MM.1S (cell line): ENCODE results near the gene PNPT1.

Experiments used
- EZH2 ChIP-seq: fragments of 300-600 bp; sonication (generic); optimal IDR thresholded peaks from 2 replicates; pipeline ENCODE3; 2017; ENCODE audit warnings: low read depth, mild to moderate bottlenecking, antibody characterized with exemption, low read length, mixed read lengths
- EZH2phosphoT487 ChIP-seq: fragments of 300-600 bp; sonication (generic); IDR thresholded peaks from 2 replicates; pipeline ENCODE4 v1.6.1; 2018; ENCODE audit warnings: antibody characterized with exemption, low read length
- TF ChIP-seq, protein P1 (sequence below): fragments of 300-600 bp; sonication (generic); IDR thresholded peaks from 2 replicates; pipeline ENCODE4 v1.5.1; 2016; ENCODE audit warnings: antibody characterized with exemption, low read length, mixed read lengths

DNA sequence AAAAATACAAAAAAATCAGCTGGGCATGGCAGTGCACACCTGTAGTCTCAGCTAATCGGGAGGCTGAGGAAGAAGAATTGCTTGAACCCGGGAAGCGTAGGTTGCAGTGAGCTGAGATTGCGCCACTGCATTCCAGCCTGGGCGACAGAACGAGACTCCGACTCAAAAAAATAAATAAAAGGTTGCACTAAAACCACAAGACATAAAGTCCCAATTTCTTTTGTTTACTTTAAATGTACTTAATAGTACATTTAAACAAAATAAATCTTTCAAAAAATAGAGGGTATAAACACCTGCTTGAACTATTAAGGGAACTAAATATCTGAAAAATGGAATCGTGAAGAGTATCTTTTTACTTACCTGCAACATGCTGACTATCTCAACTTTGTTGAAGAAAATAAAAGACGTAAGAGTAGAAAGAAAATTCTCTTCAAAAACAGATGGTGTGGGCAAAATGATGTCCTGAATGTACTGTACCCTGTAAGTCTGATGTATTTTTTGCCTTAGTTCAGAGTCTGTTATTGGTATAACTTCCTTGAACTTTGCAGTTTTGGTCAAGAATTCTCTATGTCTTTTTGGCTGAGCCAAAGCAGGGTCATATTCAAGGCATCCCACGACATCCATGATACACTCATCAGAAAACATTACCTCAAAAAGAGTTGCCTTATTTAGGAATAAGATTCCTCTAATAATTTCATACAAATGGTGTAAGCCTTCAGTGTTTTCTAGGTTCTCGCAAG, 95.4 kb downstream of the PNPT1 start:
- TF ChIP-seq, protein P1, sequence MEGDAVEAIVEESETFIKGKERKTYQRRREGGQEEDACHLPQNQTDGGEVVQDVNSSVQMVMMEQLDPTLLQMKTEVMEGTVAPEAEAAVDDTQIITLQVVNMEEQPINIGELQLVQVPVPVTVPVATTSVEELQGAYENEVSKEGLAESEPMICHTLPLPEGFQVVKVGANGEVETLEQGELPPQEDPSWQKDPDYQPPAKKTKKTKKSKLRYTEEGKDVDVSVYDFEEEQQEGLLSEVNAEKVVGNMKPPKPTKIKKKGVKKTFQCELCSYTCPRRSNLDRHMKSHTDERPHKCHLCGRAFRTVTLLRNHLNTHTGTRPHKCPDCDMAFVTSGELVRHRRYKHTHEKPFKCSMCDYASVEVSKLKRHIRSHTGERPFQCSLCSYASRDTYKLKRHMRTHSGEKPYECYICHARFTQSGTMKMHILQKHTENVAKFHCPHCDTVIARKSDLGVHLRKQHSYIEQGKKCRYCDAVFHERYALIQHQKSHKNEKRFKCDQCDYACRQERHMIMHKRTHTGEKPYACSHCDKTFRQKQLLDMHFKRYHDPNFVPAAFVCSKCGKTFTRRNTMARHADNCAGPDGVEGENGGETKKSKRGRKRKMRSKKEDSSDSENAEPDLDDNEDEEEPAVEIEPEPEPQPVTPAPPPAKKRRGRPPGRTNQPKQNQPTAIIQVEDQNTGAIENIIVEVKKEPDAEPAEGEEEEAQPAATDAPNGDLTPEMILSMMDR, result no peak
- no peak for TF ChIP-seq EZH2phosphoT487
- TF ChIP-seq EZH2, result no peak
